GM18520 (cell line): Measurements from ENCODE around the gene TRIM37.
A peak's percentile ranks its signal among the peaks of the same experiment; 100 is the strongest.
"Not testable (repeated sequence)": the region's sequence is repeated elsewhere in the genome, so short reads cannot be mapped to it uniquely, and the experiment has no call there.

Experiments used
- ATAC-seq: cut with Tn5 transposase; IDR thresholded peaks from one replicate; pipeline ENCODE4 v1.9.1; 2021; ENCODE audit not compliant: unreplicated experiment

TRIM37 gene

GRCh38 chr17:59115474-59115873, 8.8 kb upstream of the TRIM37 start:
- no peak for ATAC-seq

GRCh38 chr17:59111539-59111938, 4.9 kb upstream of the TRIM37 start:
- no peak for ATAC-seq

DNA sequence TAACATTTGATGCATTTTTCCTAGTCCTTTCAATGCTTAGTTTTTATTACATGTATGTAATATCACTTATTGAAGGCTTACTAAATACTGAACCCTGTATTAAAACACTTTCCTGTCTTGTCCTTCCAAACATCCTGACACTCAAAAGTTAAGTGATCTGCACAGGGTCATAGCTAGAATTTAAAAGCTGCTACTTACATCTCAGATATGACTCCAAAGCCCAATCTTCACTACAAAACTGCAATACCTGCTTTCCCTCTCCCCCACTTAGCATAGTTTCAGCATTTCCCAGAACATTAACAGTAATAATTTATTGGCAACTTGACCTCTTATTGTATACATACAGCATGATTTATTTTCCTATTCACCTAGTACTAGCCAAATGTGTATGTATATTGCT, 4.3 kb upstream of the TRIM37 start:
- ATAC-seq = no peak

DNA sequence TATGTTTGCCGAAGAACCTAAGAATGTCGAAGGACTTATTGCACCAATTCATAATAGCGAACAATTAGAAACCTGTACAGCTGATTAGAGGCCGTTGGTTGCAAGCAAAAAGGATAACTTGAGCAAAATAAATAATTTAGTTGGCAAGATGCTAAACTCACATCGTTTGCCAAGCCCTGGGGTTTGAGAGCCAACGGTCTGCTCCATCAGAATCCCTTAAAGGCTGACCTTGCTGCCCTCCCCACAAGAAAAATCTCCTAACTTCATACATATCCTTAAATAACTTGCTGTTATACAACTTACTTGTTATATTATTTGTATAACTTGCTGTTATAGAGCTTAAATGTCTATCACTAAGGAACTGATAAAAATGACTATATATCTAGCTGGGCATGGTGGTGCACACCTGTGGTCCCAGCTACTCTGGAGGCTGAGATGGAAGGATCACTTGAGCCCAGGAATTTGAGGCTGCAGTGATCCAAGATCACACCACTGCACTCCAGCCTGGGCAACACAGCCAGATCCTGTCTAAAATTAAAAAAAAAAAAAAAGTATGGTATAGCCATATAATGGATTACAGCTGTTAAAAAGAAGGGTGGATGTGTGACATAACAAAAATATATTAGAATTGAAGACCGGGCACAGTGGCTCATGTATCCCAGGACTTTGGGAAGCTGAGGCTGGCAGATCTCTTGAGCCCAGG, 1.9 kb upstream of the TRIM37 start:
- no peak for ATAC-seq

- no peak for ATAC-seq
Observed at GRCh38 chr17:59107306-59107670, 608 bp upstream of the TRIM37 start.

DNA sequence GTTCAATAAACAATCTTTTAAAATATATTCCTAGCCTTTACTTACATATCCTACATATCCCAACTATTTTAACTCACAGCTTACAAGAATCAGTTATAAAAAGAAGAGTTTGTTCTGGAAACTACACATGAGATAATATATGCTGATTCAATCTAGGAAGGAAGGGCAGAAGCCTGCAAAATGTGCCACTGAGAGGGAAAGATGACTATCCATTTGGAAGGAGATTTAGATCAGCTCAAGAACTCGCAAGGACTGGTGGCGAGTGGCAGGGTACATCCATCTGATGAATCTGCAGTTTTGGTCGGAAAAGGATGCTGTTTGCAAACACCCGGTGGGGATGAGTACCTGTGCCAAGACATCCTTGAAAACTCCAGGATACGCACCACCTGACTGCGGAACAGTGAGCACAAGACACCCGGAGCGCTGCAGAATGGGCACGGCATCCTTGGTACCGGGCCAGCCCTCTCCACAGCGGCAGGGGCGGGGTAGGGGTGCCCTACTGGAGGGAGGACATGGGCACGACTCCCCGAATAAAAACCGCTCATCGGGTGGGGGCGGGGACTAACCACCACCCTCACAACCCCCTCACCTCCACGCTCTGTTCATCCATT, 723 bp downstream of the TRIM37 start:
- ATAC-seq = peak; percentile 11

DNA sequence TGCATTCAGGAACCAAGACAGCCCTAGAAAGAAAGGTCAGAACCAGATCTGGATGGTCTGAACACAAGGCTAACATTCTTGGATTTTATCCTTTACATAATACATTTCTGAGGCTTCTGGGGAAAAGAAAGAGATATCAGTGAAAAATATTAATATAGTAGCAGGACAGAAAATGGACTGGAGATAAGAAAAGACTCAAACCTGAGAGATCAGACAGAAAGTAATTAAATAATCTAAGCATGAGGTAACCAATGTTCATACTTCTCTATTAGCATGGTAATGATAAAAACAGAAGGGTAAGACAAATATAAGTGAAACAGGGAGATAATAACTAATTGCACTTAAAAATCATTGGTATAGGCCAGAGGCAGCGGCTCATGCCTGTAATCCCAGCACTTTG, 5.5 kb downstream of the TRIM37 start:
- no peak for ATAC-seq

- ATAC-seq = no peak
Observed at GRCh38 chr17:59097876-59098275, 8.8 kb downstream of the TRIM37 start.

DNA sequence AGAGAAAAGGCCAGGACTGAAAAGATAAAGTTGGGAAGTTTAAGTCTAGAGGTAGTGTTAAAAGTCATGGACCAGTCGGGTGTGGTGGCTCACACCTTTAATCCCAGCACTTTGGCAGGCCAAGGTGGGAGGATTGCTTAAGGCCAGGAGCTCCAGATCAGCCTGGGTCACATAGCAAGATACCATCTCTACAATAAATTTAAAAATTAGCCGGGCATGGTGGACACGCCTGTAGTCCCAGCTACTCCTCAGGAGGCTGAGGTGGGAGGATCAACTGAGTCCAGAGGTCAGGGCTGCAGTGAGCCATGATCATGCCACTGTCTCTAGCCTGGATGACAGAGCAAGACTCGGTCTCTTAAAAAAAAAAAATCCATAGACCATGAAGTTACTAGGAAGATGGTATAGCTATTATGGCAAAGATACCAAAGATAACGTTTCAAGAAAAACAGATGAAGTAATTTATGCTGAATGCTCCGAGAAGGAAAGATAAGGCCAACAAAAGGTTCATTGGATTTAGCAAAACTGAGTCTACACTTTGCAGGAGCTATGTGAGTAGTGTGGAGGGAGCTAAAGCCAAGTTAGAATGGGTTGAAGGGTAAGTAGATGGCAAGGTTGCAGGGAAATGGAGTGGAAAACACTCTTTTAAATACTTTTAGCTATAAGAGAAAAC, 11.7 kb downstream of the TRIM37 start:
- no peak for ATAC-seq

- ATAC-seq = no peak
Observed at GRCh38 chr17:59093702-59094231, 12.9 kb downstream of the TRIM37 start.

- no peak for ATAC-seq
Observed at GRCh38 chr17:59093145-59093701, 13.5 kb downstream of the TRIM37 start.

DNA sequence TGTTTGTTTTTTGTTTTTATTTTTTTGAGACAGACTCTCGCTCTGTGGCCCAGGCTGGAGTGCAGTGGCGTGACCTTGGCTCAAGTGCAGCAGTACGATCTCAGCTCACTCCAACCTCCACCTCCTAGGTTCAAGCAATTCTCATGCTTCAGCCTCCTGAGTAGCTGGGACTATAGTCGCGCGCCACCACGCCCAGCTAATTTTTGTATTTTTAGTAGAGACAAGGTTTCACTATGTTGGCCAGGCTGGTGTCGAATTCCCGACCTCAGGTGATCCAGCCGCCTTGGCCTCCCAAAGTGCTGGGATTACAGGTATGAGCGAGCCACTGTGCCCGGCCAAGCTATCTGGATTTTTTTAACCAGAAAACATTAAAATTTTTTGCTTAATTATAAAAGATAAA, 16.1 kb downstream of the TRIM37 start:
- ATAC-seq = not testable (repeated sequence)

DNA sequence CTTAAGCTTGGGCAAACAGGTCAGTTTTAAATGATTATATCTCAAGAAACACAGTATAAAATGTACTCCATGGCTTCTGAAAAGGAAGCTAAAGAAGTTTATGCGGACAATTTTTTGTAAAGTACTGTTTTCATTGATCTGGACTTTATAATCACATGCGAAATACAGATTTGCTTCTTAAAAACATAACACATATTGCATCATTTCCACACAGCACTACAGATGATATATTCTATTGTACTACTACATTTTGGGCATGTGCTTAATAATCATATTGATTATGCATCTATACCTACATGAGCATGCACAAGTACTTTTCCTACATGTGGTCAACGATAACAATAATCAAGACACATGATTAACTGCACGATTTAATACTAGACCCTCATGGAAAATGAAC, 22.5 kb downstream of the TRIM37 start:
- ATAC-seq = no peak

DNA sequence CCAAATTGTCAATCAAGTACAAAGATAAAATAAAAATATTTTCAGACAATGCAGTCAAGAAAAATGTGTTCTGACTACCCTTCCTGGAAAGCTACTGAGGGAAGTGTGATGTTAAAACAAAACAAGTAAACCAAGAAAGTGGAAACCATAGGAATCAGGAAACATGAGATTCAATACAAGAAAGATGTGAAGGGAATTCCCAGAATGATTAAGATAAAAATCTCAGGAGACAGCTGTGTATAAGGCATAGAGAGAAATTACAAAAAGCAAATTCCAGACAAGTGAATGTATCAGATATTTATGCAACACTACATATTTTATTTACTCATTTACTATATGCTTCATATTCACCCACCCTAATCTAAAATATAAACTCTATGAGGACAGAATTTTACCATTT, 32.2 kb downstream of the TRIM37 start:
- ATAC-seq = no peak

- no peak for ATAC-seq
Observed at GRCh38 chr17:59073972-59074371, 32.7 kb downstream of the TRIM37 start.

DNA sequence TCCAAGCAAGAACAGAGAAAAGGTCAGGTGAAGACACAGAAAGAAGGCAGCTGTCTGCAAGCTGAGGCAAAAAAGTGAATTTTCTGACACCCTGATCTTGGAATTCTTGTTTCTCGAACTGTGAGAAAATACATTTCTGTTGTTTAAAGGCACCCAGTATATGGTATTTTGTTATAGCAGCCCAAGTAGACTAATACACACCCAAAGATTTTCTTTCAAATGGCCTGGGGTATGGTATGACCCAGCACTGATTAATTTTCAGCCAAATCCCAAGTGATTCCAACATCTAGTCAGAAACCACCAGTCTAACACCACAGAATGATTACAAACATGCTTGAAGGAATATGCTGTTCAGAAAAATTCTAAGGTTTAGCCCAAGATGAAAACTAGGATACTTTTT, 36.8 kb downstream of the TRIM37 start:
- ATAC-seq = no peak

- no peak for ATAC-seq
Observed at GRCh38 chr17:59067756-59068155, 38.9 kb downstream of the TRIM37 start.

GRCh38 chr17:59067340-59067739, 39.3 kb downstream of the TRIM37 start:
- ATAC-seq = no peak

DNA sequence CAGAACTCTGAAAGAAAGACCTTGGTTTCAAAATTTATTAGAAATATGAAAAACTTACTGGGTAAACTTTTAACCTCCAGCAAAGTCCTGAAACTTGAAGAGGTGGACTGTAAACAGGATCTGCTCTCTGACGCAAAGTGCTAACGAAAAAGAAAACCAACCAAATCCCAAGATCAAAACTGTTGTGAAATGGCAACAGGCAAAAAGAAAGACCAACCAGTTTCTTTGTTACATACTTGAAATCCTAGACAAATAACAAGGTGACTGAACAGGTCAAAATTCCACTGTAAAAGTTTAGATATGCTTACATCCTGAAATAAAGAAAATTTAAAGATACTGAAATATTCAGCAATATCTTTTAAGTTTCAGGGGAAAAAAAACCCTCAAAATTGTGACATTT, 44.2 kb downstream of the TRIM37 start:
- ATAC-seq = no peak

GRCh38 chr17:59056857-59057256, 49.8 kb downstream of the TRIM37 start:
- no peak for ATAC-seq

GRCh38 chr17:59049798-59050197, 56.9 kb downstream of the TRIM37 start:
- ATAC-seq = no peak

DNA sequence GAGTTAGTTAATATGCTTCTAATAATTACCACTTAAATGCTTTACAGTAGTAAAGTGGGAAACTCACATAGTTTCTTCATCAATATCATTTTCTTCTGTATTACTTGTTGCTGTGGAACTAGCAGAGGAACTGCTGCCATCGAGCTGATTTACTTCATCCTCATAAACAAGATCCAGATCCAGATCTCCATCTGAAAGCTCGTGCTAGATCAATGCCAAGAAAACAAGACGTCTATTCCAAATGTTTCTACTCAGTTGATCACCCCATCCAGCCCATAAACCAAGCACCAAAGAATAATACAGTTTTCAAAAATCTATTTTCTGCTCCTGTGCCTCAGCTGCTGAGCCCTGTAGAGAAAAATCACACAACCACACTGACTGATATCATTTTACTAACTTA, 59.1 kb downstream of the TRIM37 start:
- no peak for ATAC-seq
